Activated T-cell treated with anti-CD3 and anti-CD28 coated beads, Interleukin-2, amount 50 U/mL, for 24 hours (primary cell): ENCODE data around the gene NOLC1.
A peak's percentile ranks its signal among the peaks of the same experiment; 100 is the strongest.

Experiments
- DNase-seq: peaks from one replicate; pipeline ENCODE4 v3.0.0-alpha.2; 2020
- H3K27ac Mint-ChIP-seq: 2 replicates; pipeline ENCODE4 v1.8.0; 2020; ENCODE audit warnings: mild to moderate bottlenecking, mixed read lengths
- H3K27me3 Mint-ChIP-seq: 2 replicates; pipeline ENCODE4 v1.8.0; 2020; ENCODE audit warnings: mixed read lengths
- H3K36me3 Mint-ChIP-seq: 2 replicates; pipeline ENCODE4 v1.8.0; 2020; ENCODE audit warnings: low read depth, mixed read lengths
- H3K4me1 Mint-ChIP-seq: 2 replicates; pipeline ENCODE4 v1.8.0; 2020; ENCODE audit warnings: low read depth, mixed read lengths
- H3K4me3 Mint-ChIP-seq: 2 replicates; pipeline ENCODE4 v1.8.0; 2020; ENCODE audit warnings: mild to moderate bottlenecking, moderate library complexity, mixed read lengths
- H3K9me3 Mint-ChIP-seq: 2 replicates; pipeline ENCODE4 v1.8.0; 2020; ENCODE audit warnings: mixed read lengths

NOLC1 gene

DNA sequence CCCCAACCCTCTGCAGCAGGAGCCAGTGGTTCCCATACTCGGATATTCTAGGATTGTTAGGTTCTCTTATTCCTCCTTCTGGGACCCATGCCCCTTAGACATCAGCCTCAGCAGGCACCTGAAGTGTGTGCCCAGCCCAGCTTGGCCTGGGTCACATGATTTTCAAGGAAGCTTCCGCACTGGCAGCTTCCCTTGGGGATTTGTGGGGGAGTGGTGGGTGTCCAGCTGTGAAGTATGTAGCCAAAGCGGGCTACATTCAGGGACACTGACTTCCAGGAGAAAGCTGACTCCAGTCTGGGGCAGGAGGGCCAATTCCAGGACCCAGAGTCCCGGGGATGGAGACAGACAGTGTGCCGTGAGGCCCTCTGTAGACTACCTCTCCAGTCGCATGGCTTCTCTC is 33.3 kb upstream of the NOLC1 start:
- peaks cover 12% of the 10 kb centered on the region for H3K36me3 Mint-ChIP-seq
- H3K27ac Mint-ChIP-seq, result peak overlapping the region; percentile 98
- peak overlapping the region; percentile 82 for H3K4me3 Mint-ChIP-seq
- no peaks in the 10 kb centered on the region for H3K27me3 Mint-ChIP-seq
- H3K9me3 Mint-ChIP-seq, result no peaks in the 10 kb centered on the region
- DNase-seq, result peak; percentile 55
- peaks cover 58% of the 10 kb centered on the region for H3K4me1 Mint-ChIP-seq

DNA sequence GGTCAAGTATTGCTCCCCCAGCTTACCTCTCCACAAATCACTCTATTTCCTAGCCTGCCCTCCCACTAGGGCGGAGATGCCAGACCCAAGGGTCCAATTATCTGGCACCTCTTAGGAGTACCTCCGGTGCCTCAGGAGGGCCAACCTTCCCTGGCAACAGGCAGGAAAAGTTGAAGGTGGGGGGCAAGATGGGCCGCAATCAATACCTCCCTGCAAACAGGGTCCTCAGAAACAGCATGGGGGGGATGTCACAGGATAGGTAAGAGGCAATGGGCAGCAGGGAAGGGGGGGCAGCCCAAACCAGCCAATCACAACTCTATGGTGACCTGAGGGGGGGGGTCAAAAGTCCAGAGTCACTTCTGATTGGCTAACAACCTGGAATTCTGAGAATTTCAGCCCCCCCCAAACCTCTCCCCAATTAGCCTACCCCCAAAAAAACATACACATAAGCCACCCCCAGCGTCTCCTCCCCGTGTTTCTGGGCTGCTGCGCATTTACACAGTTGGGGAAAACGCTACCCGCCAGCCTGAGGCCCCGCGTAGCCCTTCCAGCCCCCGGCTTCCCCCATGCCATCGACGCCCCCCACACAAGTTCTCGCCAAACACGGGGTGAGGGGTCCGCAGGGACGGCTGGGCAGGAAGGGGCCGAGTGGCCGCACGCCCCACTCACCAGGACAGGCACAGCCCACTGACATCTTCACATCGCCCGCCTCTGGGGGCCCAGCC is 32.6 kb upstream of the NOLC1 start:
- no peaks in the 10 kb centered on the region for H3K27me3 Mint-ChIP-seq
- H3K9me3 Mint-ChIP-seq, result no peaks in the 10 kb centered on the region
- peaks cover 11% of the 10 kb centered on the region for H3K36me3 Mint-ChIP-seq
- peak; percentile 74 for DNase-seq
- peak overlapping the region; percentile 98 for H3K27ac Mint-ChIP-seq
- peak overlapping the region; percentile 82 for H3K4me3 Mint-ChIP-seq
- H3K4me1 Mint-ChIP-seq, result peaks cover 58% of the 10 kb centered on the region

DNA sequence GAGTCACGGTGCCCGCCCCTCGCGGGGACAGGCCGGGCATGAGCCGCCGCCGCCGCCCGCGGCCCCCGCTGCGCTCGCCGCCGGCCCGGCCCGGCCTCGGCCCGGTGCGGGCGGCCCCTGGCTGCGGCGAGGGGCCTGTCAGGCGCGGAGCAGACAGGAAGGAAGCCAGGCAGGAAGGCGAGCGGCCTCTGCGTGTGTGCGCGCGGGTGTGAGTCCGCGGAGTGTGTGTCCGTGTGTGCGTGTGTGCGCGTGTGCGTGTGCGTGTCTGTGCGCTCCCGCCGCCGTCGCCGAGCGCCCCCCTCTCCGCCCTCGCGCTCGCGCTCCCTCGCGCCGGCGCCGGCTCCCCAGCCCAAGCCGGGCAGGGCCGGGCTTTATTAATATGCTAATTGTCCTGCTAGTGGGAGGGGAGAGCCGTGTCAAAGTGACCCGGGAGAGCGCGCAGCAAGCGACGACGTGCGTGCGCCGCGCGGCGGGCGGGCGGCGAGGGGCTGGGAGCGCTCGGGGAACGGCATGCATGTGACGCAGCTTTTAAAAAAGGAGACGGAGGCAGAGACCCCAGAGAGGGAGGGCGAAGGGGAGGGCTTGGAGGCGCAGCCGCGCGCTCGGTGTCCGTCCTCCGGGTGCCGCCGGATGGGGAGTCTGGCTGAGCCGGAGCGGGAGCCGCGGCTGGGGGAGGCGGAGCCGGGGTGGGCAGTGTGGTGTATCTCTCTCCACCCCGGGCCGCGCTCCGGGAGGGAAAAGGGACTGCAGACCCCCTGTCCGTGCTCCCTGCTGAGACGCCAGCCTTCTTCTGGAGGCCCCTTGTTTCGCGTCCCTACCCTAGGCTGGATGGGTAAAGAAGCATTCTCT is 31.8 kb upstream of the NOLC1 start, which contains the start of gene LDB1:
Gene LDB1, minus strand, starts transcription at position 227 of the 849 bp plus-strand sequence. CDS start 258 bp downstream, outside the sequence.
- Mint-ChIP-seq H3K4me3 (peak within 1 kb of the TSS; percentile 82), H3K27ac (peak within 1 kb of the TSS; percentile 98), H3K9me3 (no peaks in the 10 kb centered on the region), H3K27me3 (no peaks in the 10 kb centered on the region), H3K36me3 (peaks cover 7% of the 10 kb centered on the region), H3K4me1 (peaks cover 53% of the 10 kb centered on the region)
- peak; percentile 83 for DNase-seq

DNA sequence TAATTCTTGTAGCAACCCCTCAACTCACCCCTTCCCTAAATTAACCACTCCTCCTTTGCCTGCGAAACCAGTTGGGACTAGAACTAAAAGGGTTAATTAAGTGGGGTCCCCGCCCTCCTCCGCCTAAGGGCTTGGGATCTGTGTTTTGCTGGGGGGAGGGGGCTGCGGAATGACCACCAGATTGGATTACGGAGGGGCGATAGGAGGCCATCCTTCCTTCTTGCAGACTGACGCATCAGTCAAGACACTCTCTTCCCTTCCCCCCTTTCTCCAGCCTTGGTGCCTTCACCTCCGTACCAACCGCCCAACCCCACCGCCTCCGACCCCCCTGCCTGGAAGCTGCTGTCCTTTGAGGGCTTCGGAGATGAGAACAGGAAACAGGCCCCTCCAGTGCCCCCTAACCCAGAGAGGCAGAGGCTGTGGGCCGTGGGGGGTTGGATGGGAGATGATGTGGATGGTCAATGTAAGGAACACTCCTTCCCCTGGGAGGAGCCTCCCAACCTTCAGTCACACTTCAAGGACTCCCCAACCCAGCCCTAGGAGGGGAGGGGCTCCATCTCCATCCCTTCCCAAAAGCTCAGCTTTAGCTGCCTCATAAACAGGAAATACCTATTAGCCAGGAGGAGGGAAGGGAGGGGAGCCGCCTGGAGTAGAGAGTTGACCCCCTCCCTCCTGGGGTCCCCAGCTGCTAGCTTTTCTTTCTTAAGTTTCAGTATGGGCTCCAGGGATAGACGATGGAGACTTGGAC is 31.0 kb upstream of the NOLC1 start:
- peak overlapping the region; percentile 90 for H3K27ac Mint-ChIP-seq
- peaks cover 7% of the 10 kb centered on the region for H3K36me3 Mint-ChIP-seq
- H3K4me3 Mint-ChIP-seq, result peak overlapping the region; percentile 82
- no peak for DNase-seq
- H3K4me1 Mint-ChIP-seq, result peaks cover 45% of the 10 kb centered on the region
- no peaks in the 10 kb centered on the region for H3K9me3 Mint-ChIP-seq
- H3K27me3 Mint-ChIP-seq, result no peaks in the 10 kb centered on the region

DNA sequence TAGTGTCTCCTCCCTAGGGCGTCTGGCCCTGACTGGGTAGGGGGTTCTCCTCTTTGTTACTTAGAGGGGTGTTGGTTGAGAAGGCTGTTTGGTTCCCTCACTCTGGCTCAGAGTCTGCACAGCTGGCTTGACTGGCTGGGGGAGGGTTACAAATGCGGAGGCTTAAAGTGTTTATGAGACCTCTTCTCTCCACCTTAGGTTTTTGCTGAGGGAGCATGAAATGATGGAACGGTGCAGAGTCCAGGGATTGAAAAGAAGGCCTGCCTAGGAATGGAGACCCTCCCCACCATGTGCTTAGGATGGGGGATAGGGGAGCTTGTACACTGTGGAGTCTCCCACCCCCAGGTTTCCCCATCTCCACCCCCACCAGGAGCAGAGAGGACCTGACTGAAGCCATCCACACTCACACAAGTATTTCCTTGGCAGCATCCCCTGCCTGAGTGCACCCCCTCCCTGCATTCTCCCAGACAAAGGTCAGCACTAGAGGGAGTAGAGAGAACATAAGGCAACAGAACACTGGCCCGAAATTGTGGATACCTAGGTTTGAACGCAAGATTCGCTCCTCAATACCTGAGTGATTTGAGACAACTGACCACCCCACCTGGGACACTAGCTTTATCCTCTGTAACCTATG is 30.3 kb upstream of the NOLC1 start:
- H3K27me3 Mint-ChIP-seq, result no peaks in the 10 kb centered on the region
- peaks cover 38% of the 10 kb centered on the region for H3K4me1 Mint-ChIP-seq
- no peak for DNase-seq
- H3K36me3 Mint-ChIP-seq, result peaks cover 7% of the 10 kb centered on the region
- H3K27ac Mint-ChIP-seq, result peak overlapping the region; percentile 47
- H3K4me3 Mint-ChIP-seq, result peak overlapping the region; percentile 82
- H3K9me3 Mint-ChIP-seq, result no peaks in the 10 kb centered on the region

DNA sequence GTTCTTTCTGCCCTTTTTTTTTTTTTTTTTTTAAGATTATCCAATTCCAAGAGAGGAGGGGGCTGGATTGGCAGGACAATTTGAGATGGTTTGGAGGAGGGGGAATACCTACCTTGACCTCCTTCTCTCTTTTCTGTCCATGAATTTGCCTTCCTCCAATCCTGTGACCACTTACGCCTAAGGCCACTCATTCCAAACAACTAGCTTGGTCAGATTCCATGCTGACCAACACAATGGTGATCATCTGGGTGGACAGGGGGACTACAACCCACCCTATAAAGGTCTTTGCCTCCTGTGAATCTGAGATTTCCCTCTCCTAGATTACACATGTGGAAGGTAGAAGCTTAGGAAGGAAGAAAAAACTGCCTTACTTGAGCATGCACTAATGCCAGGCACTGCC is 29.7 kb upstream of the NOLC1 start:
- H3K4me3 Mint-ChIP-seq, result no peak overlapping the region
- DNase-seq, result no peak
- H3K27ac Mint-ChIP-seq, result no peak overlapping the region
- H3K36me3 Mint-ChIP-seq, result peaks cover 7% of the 10 kb centered on the region
- no peaks in the 10 kb centered on the region for H3K27me3 Mint-ChIP-seq
- peaks cover 33% of the 10 kb centered on the region for H3K4me1 Mint-ChIP-seq
- H3K9me3 Mint-ChIP-seq, result no peaks in the 10 kb centered on the region

DNA sequence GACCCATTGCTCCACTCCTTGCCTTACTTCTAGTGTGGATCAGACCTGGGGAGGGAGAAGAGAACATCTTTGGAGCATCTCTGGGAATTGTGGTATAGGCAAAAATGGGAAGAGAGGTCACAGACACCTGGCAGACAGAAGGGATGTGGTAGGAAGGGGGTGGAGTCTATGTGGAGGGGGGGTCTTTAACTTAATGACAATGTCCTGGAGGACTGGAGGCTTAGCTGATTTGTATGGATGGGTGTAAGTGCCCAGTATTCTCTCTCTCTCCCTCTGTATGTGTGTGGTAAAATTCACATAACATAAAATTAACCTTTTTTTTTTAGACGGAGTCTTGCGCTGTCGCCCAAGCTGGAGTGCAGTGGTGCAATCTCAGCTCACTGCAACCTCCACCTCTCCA is 29.0 kb upstream of the NOLC1 start:
- H3K4me1 Mint-ChIP-seq, result peaks cover 25% of the 10 kb centered on the region
- no peak for DNase-seq
- peaks cover 7% of the 10 kb centered on the region for H3K36me3 Mint-ChIP-seq
- no peak overlapping the region for H3K27ac Mint-ChIP-seq
- H3K4me3 Mint-ChIP-seq, result no peak overlapping the region
- no peaks in the 10 kb centered on the region for H3K9me3 Mint-ChIP-seq
- H3K27me3 Mint-ChIP-seq, result no peaks in the 10 kb centered on the region

DNA sequence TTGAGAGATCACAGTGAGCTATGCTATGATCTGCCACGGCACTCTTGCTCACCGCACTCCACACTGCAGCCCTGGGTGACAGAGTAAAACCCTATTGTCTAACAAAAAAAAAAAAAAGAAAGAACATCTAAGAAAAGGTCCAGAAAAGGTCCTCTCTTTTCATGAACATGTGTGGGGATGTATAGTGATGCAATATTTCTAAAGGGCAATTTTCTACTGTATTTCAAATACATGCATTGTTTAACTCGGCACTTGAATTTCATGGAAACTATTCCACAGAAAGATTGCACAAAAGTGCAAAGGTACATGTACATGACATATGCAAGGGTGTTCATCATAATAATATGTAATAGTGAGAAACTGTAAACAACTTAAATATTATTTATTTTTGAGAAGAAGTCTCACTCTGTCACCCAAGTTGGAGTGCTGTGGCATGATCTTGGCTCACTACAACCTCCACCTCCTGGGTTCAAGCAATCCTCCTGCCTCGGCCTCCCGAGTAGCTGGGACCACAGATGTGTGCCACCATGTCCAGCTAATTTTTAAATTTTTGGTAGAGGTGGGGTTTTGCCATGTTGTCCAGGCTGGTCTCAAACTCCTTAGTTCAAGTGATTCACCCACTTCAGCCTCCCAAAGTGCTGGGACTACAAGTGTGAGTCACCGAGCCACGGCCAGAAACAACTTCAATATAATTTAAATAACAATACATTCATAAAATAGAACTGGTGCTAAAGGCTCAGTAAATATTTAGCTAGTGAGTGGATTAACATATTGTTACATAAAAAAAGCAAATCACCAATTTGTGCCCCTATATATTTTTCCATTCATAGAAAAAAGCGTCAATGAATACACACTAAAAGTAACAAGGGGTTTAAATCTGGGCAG is 20.7 kb upstream of the NOLC1 start:
- Mint-ChIP-seq H3K27me3 (no peaks in the 10 kb centered on the region), H3K4me3 (peak overlapping the region; percentile 100), H3K9me3 (no peaks in the 10 kb centered on the region), H3K27ac (peak overlapping the region; percentile 100), H3K36me3 (peaks cover 36% of the 10 kb centered on the region), H3K4me1 (peaks cover 32% of the 10 kb centered on the region)
- DNase-seq, result no peak

DNA sequence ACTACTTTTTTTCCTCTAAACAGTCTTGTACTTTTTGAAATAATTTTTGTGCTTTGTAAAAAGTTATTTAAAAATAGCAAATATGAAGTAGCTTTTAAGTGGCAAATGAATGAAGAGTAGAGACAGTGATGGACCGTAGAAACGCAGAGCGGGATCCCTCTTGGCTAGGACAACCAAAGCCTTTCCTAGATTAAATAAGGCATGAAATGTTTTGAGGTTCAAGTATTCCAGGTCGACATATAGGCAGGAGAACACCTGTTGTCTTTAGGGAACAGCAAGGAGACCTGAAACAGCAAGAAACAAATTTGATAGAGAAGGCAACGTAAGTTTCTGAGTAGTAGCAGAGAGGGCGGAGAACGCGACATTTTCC is 20.0 kb upstream of the NOLC1 start:
- Mint-ChIP-seq H3K9me3 (no peaks in the 10 kb centered on the region), H3K4me3 (peak overlapping the region; percentile 100), H3K27ac (peak overlapping the region; percentile 100), H3K36me3 (peaks cover 42% of the 10 kb centered on the region), H3K27me3 (no peaks in the 10 kb centered on the region), H3K4me1 (peaks cover 37% of the 10 kb centered on the region)
- DNase-seq, result no peak

DNA sequence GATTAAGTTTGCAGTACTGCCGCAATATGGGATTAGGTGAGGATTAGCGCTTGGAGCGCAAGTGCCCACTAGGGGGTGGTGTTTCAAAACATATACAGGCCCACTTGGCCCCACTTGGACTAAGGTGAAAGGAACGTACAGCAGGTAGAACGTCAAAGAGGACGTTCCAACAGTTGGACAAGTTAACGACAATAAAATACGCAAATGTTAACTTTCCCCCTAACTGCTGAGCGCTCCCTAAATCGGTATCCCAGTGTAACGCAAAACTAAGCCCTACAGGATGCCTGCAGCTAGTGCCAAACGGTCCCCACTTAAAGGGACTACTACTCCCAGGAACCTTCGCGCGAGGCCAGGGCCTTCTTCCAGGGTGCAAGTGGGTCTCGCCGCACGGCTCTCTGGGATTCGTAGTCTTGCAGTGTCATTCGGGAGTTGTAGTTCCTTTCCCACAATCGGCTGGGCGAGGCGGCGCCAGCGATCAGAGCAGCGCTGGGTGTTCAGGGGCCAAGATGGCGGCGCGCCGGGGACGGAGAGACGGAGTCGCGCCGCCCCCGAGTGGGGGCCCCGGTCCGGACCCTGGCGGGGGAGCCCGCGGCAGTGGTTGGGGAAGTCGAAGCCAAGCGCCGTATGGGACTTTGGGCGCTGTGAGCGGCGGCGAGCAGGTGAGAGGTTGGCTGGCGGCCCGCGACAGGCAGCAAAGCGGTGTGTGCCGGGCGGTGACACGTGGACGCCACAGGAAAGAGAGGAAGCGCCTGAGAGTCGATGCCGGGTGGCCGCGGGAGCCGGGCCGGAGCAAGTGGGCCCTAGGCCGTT is 19.4 kb upstream of the NOLC1 start, which contains the start of gene PPRC1:
Gene PPRC1, plus strand, starts transcription at position 478 of the 810 bp plus-strand sequence. Its CDS starts 29 bp downstream, at position 507.
- no peaks in the 10 kb centered on the region for H3K27me3 Mint-ChIP-seq
- H3K4me1 Mint-ChIP-seq, result peaks cover 43% of the 10 kb centered on the region
- H3K9me3 Mint-ChIP-seq, result no peaks in the 10 kb centered on the region
- H3K27ac Mint-ChIP-seq, result peak within 1 kb of the TSS; percentile 100
- H3K4me3 Mint-ChIP-seq, result peak within 1 kb of the TSS; percentile 100
- H3K36me3 Mint-ChIP-seq, result peaks cover 48% of the 10 kb centered on the region
- peak; percentile 95 for DNase-seq

DNA sequence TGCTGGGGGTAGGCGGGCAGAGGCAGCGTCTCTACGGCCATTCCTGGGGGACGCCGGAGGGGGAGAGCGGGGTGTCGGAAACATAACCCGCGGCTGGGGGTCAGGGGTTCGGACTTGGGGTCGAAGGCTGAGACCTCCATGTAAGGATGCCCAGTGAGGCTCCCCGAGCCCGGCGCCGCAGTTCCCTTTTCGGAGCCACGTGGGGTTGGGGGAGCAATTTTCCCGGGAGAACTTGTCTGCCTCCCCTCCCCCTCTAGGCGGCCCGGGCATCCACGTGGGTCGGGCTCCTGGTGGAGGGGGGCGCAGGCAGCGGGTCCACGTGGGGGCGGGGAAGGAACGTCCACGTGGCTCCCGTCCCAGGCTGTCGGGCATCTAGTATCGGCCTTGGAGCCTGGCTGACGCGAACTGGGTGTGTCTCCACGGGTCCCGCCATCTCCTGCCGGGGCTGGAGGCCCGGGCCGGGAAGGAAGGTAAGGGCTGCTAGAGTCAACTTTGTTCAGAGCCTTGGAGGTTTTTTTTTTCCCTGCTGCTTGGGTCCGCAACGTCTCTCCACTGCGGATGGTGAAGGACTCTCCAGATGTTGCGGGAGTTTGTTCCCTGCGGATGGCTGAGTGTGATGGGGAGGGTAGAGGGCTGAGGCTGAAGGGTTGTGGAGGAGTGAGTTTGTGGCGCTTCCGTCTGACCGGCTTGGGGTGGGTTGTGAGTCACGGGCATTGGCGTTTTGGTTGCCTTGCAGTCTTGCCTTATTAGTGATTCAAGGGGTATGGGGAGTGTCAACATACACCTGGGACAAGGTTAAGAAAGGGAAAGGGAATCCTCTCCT is 18.6 kb upstream of the NOLC1 start:
- no peaks in the 10 kb centered on the region for H3K9me3 Mint-ChIP-seq
- peak overlapping the region; percentile 100 for H3K4me3 Mint-ChIP-seq
- peak overlapping the region; percentile 100 for H3K27ac Mint-ChIP-seq
- peaks cover 56% of the 10 kb centered on the region for H3K36me3 Mint-ChIP-seq
- H3K4me1 Mint-ChIP-seq, result peaks cover 43% of the 10 kb centered on the region
- peak; percentile 85 for DNase-seq
- H3K27me3 Mint-ChIP-seq, result no peaks in the 10 kb centered on the region

DNA sequence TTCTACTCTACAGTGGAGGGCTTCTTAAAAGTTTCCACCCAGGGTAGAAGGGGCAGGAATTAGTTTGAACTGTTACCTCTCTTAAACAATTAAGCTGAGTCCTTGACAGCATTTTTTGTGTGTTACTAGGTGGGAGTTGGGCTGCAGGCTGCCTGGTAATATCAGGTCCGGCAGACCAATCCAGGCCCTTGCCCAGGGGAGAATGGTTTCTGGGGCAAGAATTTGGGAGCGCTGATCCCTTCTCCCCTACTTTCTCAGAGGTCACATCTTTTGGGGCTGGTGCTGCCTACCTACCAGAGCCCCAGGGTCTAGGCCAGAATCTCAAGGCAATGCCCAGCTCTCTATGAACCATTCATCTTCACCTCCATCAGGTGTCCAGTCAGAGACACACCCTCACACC is 17.8 kb upstream of the NOLC1 start:
- H3K9me3 Mint-ChIP-seq, result no peaks in the 10 kb centered on the region
- peak overlapping the region; percentile 100 for H3K27ac Mint-ChIP-seq
- DNase-seq, result no peak
- peaks cover 45% of the 10 kb centered on the region for H3K4me1 Mint-ChIP-seq
- no peaks in the 10 kb centered on the region for H3K27me3 Mint-ChIP-seq
- peaks cover 65% of the 10 kb centered on the region for H3K36me3 Mint-ChIP-seq
- peak overlapping the region; percentile 100 for H3K4me3 Mint-ChIP-seq
